ENCODE results near the gene KLRC4.
"Not testable (repeated sequence)": the region's sequence is repeated elsewhere in the genome, so short reads cannot be mapped to it uniquely, and the experiment has no call there.

The KLRC4 gene

DNA sequence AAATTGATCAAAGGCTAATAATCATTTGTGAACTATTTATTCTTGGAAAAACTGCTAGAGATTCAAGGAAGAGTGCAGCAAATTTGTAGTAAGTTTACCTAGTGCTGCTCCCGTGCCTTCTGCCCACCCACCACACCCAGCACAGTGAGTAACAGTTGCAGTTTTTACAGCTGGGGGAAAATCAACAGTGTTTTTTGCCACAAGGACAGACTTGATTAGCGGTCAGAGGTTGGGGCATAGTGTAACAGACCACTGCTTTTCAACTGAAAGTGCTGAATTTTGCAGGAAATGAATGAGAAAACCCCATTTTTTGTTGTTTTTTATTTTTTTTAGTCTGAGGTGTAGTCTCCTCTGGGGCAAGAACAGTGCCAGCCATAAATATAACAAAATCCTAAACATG lies 12.3 kb downstream of the KLRC4 start:
- no peak for DNase-seq (ENCODE audit: low read depth)

DNA sequence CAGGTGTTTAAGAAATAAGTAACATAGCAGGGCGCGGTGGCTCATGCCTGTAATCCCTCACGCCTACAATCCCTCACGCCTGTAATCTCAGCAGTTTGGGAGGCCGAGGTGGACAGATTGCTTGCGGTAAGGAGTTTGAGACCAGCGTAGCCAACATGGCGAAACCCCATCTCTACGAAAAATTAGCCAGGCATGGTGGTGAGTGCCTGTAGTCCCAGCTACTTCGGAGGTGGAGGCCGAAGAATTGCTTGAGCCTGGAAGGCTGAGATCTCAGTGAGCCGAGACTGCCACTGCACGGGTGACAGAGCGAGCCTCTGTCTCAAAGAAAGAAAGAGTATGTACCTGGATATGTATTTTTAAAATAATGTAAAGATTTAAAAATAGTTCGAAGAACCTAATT lies 13.4 kb downstream of the KLRC4 start:
- DNase-seq (ENCODE audit: low read depth): not testable (repeated sequence)

- no peak for DNase-seq (ENCODE audit: low read depth)
Measured at GRCh38 chr12:10395390-10395998, 14.1 kb downstream of the KLRC4 start.

DNA sequence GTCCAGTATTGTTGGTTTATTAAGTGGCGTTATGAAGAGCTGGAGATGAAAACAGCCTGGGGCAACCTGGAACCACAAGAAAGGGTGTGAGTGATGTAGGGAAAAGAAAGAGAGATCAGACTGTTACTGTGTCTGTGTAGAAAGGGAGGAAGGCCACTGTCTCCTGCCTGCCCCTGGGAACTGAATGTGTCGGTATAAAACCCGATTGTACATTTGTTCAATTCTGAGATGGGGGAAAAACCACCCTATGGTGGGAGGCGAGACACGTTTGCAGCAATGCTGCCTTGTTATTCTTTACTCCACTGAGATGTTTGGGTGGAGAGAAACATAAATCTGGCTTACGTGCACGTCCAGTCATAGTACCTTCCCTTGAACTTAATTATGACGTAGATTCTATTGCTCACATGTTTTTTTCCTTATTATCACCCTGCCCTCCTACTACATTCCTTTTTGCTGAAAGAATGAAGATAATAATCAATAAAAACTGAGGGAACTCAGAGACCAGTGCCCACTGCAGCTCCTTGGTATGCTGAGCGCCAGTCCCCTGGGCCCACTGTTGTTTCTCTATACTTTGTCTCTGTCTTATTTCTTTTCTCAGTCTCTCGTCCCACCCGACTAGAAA lies 14.9 kb downstream of the KLRC4 start:
- not testable (repeated sequence) for DNase-seq (ENCODE audit: low read depth)

DNA sequence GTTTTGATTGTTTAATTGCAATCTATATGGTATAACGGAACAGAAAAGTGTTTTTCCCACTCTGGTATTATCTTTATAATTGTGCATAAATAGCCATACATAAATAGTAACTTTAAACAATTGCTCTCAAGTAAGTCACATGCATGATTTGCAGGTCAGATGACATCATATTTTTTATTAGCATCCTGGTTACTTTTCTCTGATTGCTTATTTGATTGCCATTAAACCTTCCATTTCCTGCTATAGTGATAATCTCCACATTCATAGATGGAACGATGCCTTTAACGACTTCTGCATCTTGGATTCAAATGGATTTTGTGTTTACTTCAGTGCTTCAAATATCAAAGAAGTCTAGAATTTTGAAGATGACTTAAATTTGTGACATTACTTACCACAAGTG lies 16.3 kb downstream of the KLRC4 start:
- DNase-seq (ENCODE audit: low read depth): no peak

DNA sequence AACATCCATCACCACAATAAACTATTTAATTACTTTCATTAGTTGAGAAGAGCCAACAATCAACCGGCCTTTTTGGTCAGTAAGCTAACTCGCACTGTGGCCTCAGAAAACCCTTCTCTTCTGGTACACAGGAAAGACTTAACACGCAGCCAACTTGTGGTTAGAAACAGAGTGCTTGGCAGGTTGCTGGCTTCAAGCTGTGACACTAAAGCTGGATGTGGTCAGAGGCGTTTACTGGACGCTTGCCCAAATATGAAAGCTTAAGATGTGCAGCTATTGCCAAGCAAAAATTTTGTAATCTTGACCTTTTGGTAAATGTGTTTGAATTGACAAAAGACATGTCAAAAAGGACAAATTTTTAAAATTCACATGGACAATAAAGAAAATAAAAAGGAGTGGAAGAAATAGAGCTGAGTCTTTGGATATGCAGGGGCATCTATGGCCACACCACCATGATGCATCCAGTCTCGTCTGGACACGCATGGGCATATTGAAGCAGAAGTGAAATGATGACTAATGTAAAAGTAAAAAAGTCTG lies 17.1 kb downstream of the KLRC4 start:
- no peak for DNase-seq (ENCODE audit: low read depth)

DNA sequence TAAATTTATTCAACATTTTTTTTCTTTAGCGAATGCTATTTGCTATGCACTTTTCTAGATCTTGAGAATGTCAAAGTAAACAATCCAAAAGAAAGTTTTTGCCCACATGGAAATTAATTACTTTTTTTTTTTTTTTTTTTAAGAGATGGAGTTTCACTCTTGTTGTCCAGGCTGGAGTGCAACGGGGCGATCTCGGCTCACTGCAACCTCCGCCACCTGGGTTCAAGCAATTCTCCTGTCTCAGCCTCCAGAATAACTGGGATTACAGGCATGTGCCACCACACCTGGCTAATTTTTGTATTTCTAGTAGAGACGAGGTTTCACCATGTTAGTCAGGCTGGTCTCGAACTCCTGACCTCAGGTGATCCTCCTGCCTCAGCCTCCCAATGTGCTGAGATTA lies 18.6 kb downstream of the KLRC4 start:
- not testable (repeated sequence) for DNase-seq (ENCODE audit: low read depth)

DNA sequence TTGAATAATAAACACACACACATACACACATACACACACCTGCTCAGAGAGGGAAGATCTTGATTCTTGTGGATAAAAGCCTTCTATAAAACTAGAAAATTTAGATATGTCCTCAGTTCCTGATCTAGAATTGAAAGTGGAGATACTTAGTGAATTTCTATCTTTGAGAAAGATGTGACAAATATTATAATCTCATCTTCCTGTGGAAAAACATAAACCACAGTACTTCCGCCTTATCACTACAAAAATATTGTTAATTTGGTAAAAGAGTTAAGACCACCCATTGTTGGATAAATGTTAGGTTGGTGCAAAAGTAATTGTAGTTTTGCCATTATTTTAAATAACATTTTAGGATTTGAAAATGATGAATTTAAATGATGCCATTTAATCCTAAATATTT lies 19.7 kb downstream of the KLRC4 start, which contains the start of gene KLRK1:
Gene KLRK1 (minus strand): TSS at position 138 of the 400 bp plus-strand sequence. CDS start 1,231 bp downstream, outside the sequence.
- DNase-seq (ENCODE audit: low read depth): no peak

DNA sequence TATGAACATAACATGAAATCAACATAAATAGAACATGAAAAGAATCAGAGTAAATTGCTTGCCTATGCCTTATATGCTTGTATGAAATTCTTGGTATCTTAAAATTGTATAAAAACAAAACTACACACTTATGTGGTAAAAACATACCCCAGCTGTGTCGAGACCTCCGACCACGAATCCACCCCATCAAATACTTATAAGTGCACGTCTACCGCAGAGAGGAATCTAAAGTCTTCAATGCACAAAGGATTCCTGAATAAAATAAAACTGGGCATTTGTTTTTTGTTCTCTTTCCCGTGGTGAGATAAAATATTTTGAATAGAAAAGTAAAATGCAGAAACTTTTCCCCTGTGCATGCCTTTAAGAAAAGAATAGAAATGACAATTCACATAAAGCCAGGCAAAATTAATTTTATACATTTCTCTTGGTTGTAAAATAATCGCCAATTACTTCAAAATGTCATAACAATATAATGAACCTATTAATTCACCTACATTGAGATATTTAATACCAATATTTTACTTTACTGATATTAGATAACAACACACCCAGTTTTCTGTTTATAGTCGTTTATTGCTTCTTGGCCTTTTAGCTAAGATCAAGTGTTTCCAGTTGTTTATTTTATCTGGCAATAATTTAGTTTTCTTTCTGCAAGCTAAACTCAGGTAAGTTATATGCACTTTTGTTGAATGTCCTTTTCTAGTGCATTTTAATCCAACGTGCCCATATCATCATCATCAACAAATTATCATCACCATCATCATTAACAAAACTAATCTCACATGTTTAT lies 20.7 kb downstream of the KLRC4 start:
- no peak for DNase-seq (ENCODE audit: low read depth)

GRCh38 chr12:10387498-10387897 lies 22.1 kb downstream of the KLRC4 start:
- DNase-seq (ENCODE audit: low read depth): not testable (repeated sequence)

GRCh38 chr12:10386857-10387256 lies 22.7 kb downstream of the KLRC4 start:
- no peak for DNase-seq (ENCODE audit: low read depth)

DNA sequence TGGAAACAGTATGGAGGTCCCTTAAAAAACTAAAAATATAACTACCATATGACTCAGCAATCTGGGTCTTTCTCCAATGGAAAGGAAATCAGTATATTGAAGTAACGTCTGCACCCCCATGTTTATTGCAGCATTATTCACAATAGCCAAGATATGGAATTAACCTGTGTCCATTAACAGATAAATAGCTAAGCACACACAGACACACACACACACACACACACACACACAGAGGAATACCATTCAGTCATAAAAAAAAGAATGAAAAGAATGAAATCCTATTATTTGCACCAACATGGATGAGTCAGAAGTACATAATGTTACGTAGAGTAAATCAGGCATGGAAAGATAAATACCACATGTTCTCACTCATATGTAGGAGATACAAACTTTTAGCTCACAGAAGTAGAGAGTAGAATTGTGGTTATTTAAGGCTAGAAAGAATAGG lies 24.4 kb downstream of the KLRC4 start:
- no peak for DNase-seq (ENCODE audit: low read depth)

DNA sequence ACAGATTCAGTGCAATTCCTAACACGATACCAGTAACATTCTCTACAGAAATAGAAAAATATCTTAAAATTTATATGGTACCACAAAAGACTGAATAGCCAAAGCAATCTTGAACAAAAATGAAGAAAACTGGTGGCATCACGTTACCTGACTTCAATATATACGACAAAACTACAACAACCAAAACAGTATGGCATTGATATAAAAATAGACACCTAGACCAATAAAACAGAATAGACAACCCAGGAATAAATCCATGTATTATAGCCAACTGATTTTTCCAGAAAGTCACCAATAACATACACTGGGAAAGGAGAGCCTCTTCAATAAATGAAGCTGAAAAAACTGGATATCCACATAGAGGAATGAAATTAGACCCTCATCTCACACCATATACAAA lies 25.4 kb downstream of the KLRC4 start:
- DNase-seq (ENCODE audit: low read depth): no peak

- no peak for DNase-seq (ENCODE audit: low read depth)
Measured at GRCh38 chr12:10381928-10382628, 27.5 kb downstream of the KLRC4 start.

DNA sequence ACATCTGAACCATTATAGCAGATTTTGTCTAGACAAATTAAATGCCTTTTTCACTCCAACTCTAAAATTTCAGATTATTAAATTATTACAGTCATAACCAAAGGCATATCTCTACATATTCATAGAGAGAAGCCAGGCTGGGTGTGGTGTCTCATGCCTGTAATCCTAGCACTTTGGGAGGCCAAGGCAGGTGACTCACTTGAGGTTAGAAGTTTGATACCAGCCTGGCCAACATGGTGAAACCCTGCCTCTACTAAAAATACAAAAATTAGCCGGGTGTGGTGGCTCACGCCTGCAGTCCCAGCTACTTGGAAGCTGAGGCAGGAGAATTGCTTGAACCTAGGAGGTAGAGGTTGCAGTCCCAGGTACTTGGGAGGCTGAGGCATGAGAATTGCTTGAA lies 30.8 kb downstream of the KLRC4 start:
- not testable (repeated sequence) for DNase-seq (ENCODE audit: low read depth)

GRCh38 chr12:10374624-10375018 lies 34.9 kb downstream of the KLRC4 start:
- DNase-seq (ENCODE audit: low read depth): no peak

- DNase-seq (ENCODE audit: low read depth): no peak
Measured at GRCh38 chr12:10372559-10372958, 37.0 kb downstream of the KLRC4 start.

GRCh38 chr12:10371893-10372535 lies 37.5 kb downstream of the KLRC4 start:
- not testable (repeated sequence) for DNase-seq (ENCODE audit: low read depth)

DNA sequence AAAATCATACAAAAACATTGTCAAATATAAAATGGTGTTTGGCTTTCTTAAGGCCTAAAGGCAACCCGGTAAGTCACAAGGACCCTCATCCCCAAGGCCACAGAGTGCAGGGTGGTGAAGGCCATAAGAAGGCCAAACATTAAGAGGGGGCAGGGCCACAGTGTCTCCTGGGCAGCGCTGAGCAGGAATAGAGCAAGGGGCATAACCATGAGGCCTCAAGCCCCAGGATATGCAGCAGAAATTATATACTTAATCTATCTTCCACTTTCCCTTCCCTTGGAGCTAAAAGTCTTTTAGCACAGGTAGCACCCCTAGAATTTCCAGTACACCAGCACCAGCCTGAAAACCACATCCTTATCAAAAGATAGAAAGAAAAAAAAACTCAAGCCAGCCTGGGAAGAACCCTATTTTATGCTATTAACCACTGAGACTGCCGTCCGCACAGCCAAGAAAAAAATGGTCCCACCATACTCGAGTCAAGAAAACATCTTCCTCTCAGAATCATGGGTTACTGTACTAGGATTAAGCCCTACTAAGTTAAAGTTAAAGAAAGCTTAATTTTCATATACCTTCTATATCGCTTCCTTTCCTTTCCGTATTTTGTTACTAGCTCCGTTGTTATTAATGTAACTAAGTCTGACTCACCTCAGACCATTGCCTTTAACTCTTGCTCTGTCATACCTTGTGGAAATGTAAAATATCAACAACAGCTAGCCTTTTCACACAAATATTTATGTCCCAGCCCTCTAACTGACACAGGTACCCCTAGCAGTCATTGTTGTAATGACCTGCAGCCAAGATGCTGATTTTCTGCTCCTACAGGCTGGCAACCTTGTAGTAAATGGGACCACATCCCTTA lies 39.8 kb downstream of the KLRC4 start:
- no peak for DNase-seq (ENCODE audit: low read depth)
